K562 (cell line): ENCODE data around the gene SPHK2. TPM values are rescaled to one million over a fixed set of nuclear protein-coding genes. Genes with fewer than 3 reads are reported as not detected.

Experiments
- ARID4B ChIP-seq: sonication (generic); formaldehyde crosslinking; IDR thresholded peaks from 2 replicates; pipeline ENCODE4 v1.8.0; 2022; ENCODE audit warnings: mild to moderate bottlenecking, missing genetic modification reagents
- CREB5 ChIP-seq: fragments of 250-450 bp; sonication (Bioruptor Pico); IDR thresholded peaks from 2 replicates; pipeline ENCODE4 v1.5.0; 2020; ENCODE audit warnings: mild to moderate bottlenecking
- EP300 ChIP-seq: IDR thresholded peaks from 2 replicates; pipeline ENCODE4 v1.6.1; 2012; ENCODE audit warnings: low read length, improper control_type of control experiment
- ESRRA ChIP-seq: fragments of 450-650 bp; IDR thresholded peaks from 2 replicates; pipeline ENCODE4 v1.6.1; 2014; ENCODE audit warnings: low read depth, mild to moderate bottlenecking, moderate library complexity, borderline replicate concordance
- WHSC1 ChIP-seq: IDR thresholded peaks from one replicate; pipeline ENCODE4 v1.6.1; 2012; ENCODE audit warnings: low read length, control low read depth, inconsistent platforms
- ZNF224 ChIP-seq: sonication (generic); formaldehyde crosslinking; IDR thresholded peaks from 2 replicates; pipeline ENCODE4 v1.8.0; 2022; ENCODE audit warnings: mild to moderate bottlenecking, missing genetic modification reagents
- ZNF318 ChIP-seq, 2 experiments: fragments of 450-650 bp; IDR thresholded peaks; 2 replicates each; pipeline ENCODE4 v1.6.1; 2016; ENCODE audit warnings: mild to moderate bottlenecking in 2 of 2, borderline replicate concordance in 1 of 2, low read depth in 1 of 2, moderate library complexity in 1 of 2
- ZNF41 ChIP-seq: fragments of 250-450 bp; sonication (Bioruptor Pico); conservative IDR thresholded peaks from 2 replicates; pipeline ENCODE4 v1.4.0; 2020; ENCODE audit warnings: mild to moderate bottlenecking
- polyA plus RNA-seq, 8 experiments: library from polyadenylated mRNA; depleted of rRNA in 4 of 8; stranded (reverse) in 5 of 8; unstranded in 3 of 8; fragments of >200 nt; fragmentation: Nextera tagmentation in 2 of 8; fragmentation: Illumina TruSeq in 1 of 8; extraction: Ambion mirVana in 2 of 8; extraction: Trizol in 1 of 8; gene quantifications; 2 replicates each; pipeline versions ENCODE4 v1.2.1 to v1.2.3, GENCODE V29; 2011 to 2014; ENCODE audit warnings: inconsistent platforms in 1 of 8, missing spikeins in 1 of 8
- total RNA-seq, 7 experiments: library from RNA; depleted of rRNA in 6 of 7; stranded (reverse); fragments of >200 nt in 6 of 7; fragmentation: Illumina TruSeq in 2 of 7; extraction: Trizol in 2 of 7; gene quantifications; 2 replicates each; pipeline versions ENCODE4 v1.2.1 to v1.2.3, GENCODE V29; 2011 to 2021; ENCODE audit warnings: low replicate concordance in 1 of 7

Gene SPHK2
- total and polyA plus RNA-seq, 9 of the 15 experiments (the other 6 are each of a cell fraction or from before 2014, with no cell fraction given) = 0.10 to 15.2 (median 2.9) TPM

- TF ChIP-seq ARID4B (CRISPR knock-in tag) (no peak), EP300 (no peak), WHSC1 (no peak), ZNF41 (CRISPR knock-in tag) (no peak), ZNF318 (IDR thresholded peaks at IDR 0.05; ENCODE audit: borderline replicate concordance in 1 of 2, low read depth in 1 of 2) (no peak), ZNF224 (no peak), ESRRA (no peak), CREB5 (no peak)
These were observed 633 bp downstream of the SPHK2 start (continued) for GRCh38 chr19:48619692-48620585.
